Left lung (tissue), 10 donors: ENCODE data around the gene RHCE. TPM values are rescaled to one million over a fixed set of nuclear protein-coding genes. Genes with fewer than 3 reads are reported as not detected.
"Not testable (repeated sequence)": the region's sequence is repeated elsewhere in the genome, so short reads cannot be mapped to it uniquely, and the experiment has no call there.

Experiments
- ATAC-seq: fragments of 200-7000 bp; cut with Tn5 transposase; one replicate; pipeline ENCODE4 v1.9.1; 2020; ENCODE audit warnings: moderate library complexity
- DNase-seq, 4 donors: peaks; one replicate each; pipeline ENCODE4 v3.0.0-alpha.2; 2013 to 2020
- H3K27ac ChIP-seq, 2 donors: fragments of 200-600 bp; sonication (generic) in 1 of 2; one replicate each; pipeline versions ENCODE4 v1.5.0 to v1.8.0; 2020 to 2021
- H3K27me3 ChIP-seq, 2 donors: fragments of 200-600 bp; sonication (generic) in 1 of 2; one replicate each; pipeline versions ENCODE4 v1.5.0 to v1.8.0; 2020 to 2021
- H3K36me3 ChIP-seq, 2 donors: fragments of 200-600 bp; sonication (generic) in 1 of 2; one replicate each; pipeline versions ENCODE4 v1.5.0 to v1.8.0; 2020 to 2021
- H3K4me1 ChIP-seq, 2 donors: fragments of 200-600 bp; one replicate each; pipeline ENCODE4 v1.8.0; 2021
- H3K4me3 ChIP-seq, 2 donors: fragments of 200-600 bp; sonication (generic) in 1 of 2; one replicate each; pipeline versions ENCODE4 v1.5.0 to v1.8.0; 2020 to 2021; ENCODE audit warnings: mild to moderate bottlenecking in 1 of 2
- H3K9me3 ChIP-seq, 2 donors: fragments of 200-600 bp; sonication (generic) in 1 of 2; one replicate each; pipeline versions ENCODE4 v1.5.0 to v1.8.0; 2020 to 2021
- CTCF ChIP-seq, 2 donors: fragments of 200-600 bp; sonication (generic) in 1 of 2; IDR thresholded peaks; one replicate each; pipeline versions ENCODE4 v1.5.0 to v1.8.0; 2021; ENCODE audit warnings: antibody characterized with exemption in 2 of 2
- intact Hi-C, 2 donors: fragments of 100-400 bp; cut with DNase I; formaldehyde crosslinking; loops; one replicate each; pipeline versions ENCODE4 v1.11.2 to v1.14.2; 2022
- polyA plus RNA-seq, 6 donors: library from polyadenylated mRNA; unstranded; fragments of 120-200 nt; gene quantifications; one replicate each; pipeline ENCODE4 v1.2.1, GENCODE V29; 2013; ENCODE audit not compliant: insufficient read length in 6 of 6
- total RNA-seq, 2 donors: library from RNA; stranded (reverse); fragmentation: NEBNext Ultra II Directional; extraction: Animal tissue kit (Norgen Biotek cat#: 25700); gene quantifications; one replicate each; pipeline ENCODE4 v1.2.1, GENCODE V29; 2021
- donor health status: DM: no; HTN: yes; CAD: no.
- donor health status: DM: no; HTN: no; CAD: no.

The RHCE gene
- total and polyA plus RNA-seq, 8 donors: 0.64 to 2.2 (median 1.4) TPM; not detected in 1

- no peak overlapping the region for H3K4me3 ChIP-seq
- TF ChIP-seq CTCF (IDR thresholded peaks at IDR 0.05): no peak
- H3K4me1 ChIP-seq: no peaks in the 10 kb centered on the region
- no peaks in the 10 kb centered on the region for H3K9me3 ChIP-seq
- ATAC-seq (no peak), DNase-seq (no peak)
- no peak overlapping the region for H3K27ac ChIP-seq
- H3K36me3 ChIP-seq: no peaks in the 10 kb centered on the region
- H3K27me3 ChIP-seq: no peaks in the 10 kb centered on the region
- intact Hi-C loops: no loop called here
These were observed 27.8 kb downstream of the RHCE start for GRCh38 chr1:25392841-25393240.

GRCh38 chr1:25389721-25390120, 30.9 kb downstream of the RHCE start:
- H3K9me3 ChIP-seq, H3K36me3 ChIP-seq, H3K4me1 ChIP-seq, H3K4me3 ChIP-seq, DNase-seq, intact Hi-C loops, H3K27me3 ChIP-seq, H3K27ac ChIP-seq, ATAC-seq: not testable (repeated sequence)

GRCh38 chr1:25388691-25389090, 31.9 kb downstream of the RHCE start:
- DNase-seq, ATAC-seq, H3K27me3 ChIP-seq, H3K4me3 ChIP-seq, H3K36me3 ChIP-seq, H3K9me3 ChIP-seq, intact Hi-C loops, H3K27ac ChIP-seq, H3K4me1 ChIP-seq: not testable (repeated sequence)

- H3K4me3 ChIP-seq, DNase-seq, H3K36me3 ChIP-seq, H3K27me3 ChIP-seq, H3K27ac ChIP-seq, H3K4me1 ChIP-seq, intact Hi-C loops, H3K9me3 ChIP-seq, ATAC-seq: not testable (repeated sequence)
These were observed 33.5 kb downstream of the RHCE start for GRCh38 chr1:25387096-25387495.

GRCh38 chr1:25383875-25384274, 36.8 kb downstream of the RHCE start:
- intact Hi-C loops, H3K4me3 ChIP-seq, DNase-seq, H3K27me3 ChIP-seq, H3K27ac ChIP-seq, H3K9me3 ChIP-seq, H3K36me3 ChIP-seq, H3K4me1 ChIP-seq: not testable (repeated sequence)
- ATAC-seq: peak; percentile 90

- H3K36me3 ChIP-seq, intact Hi-C loops, ATAC-seq: not testable (repeated sequence)
These were observed 37.5 kb downstream of the RHCE start for GRCh38 chr1:25383090-25383489.

GRCh38 chr1:25382543-25382942, 38.1 kb downstream of the RHCE start:
- H3K27ac ChIP-seq, H3K4me1 ChIP-seq, H3K4me3 ChIP-seq, ATAC-seq, intact Hi-C loops, H3K27me3 ChIP-seq, DNase-seq, H3K36me3 ChIP-seq, H3K9me3 ChIP-seq: not testable (repeated sequence)

More at GRCh38 chr1:25383090-25383489, 37.5 kb downstream of the RHCE start:
- H3K27me3 ChIP-seq, H3K4me3 ChIP-seq, H3K27ac ChIP-seq, DNase-seq, H3K4me1 ChIP-seq, H3K9me3 ChIP-seq: not testable (repeated sequence)

- ATAC-seq, H3K36me3 ChIP-seq, H3K27me3 ChIP-seq, DNase-seq, H3K4me3 ChIP-seq, H3K27ac ChIP-seq, intact Hi-C loops, H3K4me1 ChIP-seq, H3K9me3 ChIP-seq: not testable (repeated sequence)
These were observed 42.3 kb downstream of the RHCE start for GRCh38 chr1:25378367-25378766.

- DNase-seq, H3K9me3 ChIP-seq, intact Hi-C loops, H3K27me3 ChIP-seq, H3K4me3 ChIP-seq, H3K27ac ChIP-seq, H3K4me1 ChIP-seq, H3K36me3 ChIP-seq: not testable (repeated sequence)
- peak; percentile 21 for ATAC-seq
These were observed 48.9 kb downstream of the RHCE start for GRCh38 chr1:25371757-25372156.

GRCh38 chr1:25369691-25370271, 50.8 kb downstream of the RHCE start:
- H3K4me3 ChIP-seq, H3K27ac ChIP-seq, intact Hi-C loops, H3K27me3 ChIP-seq, H3K9me3 ChIP-seq, DNase-seq, H3K36me3 ChIP-seq, H3K4me1 ChIP-seq, ATAC-seq: not testable (repeated sequence)
